HG02759 (cell line): ENCODE data around the gene UMOD.

ENCODE experiments used
- ATAC-seq: cut with Tn5 transposase; IDR thresholded peaks from one replicate; pipeline ENCODE4 v1.9.1; 2021; ENCODE audit warnings: mild to moderate bottlenecking, moderate library complexity; ENCODE audit not compliant: unreplicated experiment

The UMOD gene

GRCh38 chr16:20364051-20364450, 11.5 kb upstream of the UMOD start:
- ATAC-seq: no peak

- ATAC-seq: no peak
Observed at GRCh38 chr16:20363191-20363590, 10.7 kb upstream of the UMOD start.

GRCh38 chr16:20359997-20360396, 7.5 kb upstream of the UMOD start:
- ATAC-seq: no peak

GRCh38 chr16:20355114-20355782, 2.7 kb upstream of the UMOD start:
- ATAC-seq: no peak

GRCh38 chr16:20353379-20353778, 864 bp upstream of the UMOD start:
- no peak for ATAC-seq

- ATAC-seq: no peak
Observed at GRCh38 chr16:20349615-20350014, 2.9 kb downstream of the UMOD start.

- ATAC-seq: no peak
Observed at GRCh38 chr16:20348365-20349185, 3.9 kb downstream of the UMOD start.

- ATAC-seq: no peak
Observed at GRCh38 chr16:20347666-20348364, 4.7 kb downstream of the UMOD start.

GRCh38 chr16:20344611-20345010, 7.9 kb downstream of the UMOD start:
- no peak for ATAC-seq

GRCh38 chr16:20339744-20340143, 12.8 kb downstream of the UMOD start:
- ATAC-seq: no peak

- no peak for ATAC-seq
Observed at GRCh38 chr16:20336955-20337354, 15.6 kb downstream of the UMOD start.

- ATAC-seq: no peak
Observed at GRCh38 chr16:20334396-20334795, 18.1 kb downstream of the UMOD start.

GRCh38 chr16:20333120-20333519, 19.4 kb downstream of the UMOD start:
- ATAC-seq: no peak

GRCh38 chr16:20332411-20332810, 20.1 kb downstream of the UMOD start:
- ATAC-seq: no peak

- ATAC-seq: no peak
Observed at GRCh38 chr16:20331635-20332034, 20.9 kb downstream of the UMOD start.

- no peak for ATAC-seq
Observed at GRCh38 chr16:20329392-20330138, 22.9 kb downstream of the UMOD start.

- no peak for ATAC-seq
Observed at GRCh38 chr16:20327444-20328041, 25.0 kb downstream of the UMOD start, which contains the start of gene GP2. TSS of gene GP2 (minus strand) at chr16:20327513. CDS start at chr16:20326431, 1,082 bp downstream.

GRCh38 chr16:20326321-20326720, 26.2 kb downstream of the UMOD start:
- no peak for ATAC-seq

- ATAC-seq: no peak
Observed at GRCh38 chr16:20325005-20325404, 27.5 kb downstream of the UMOD start.

GRCh38 chr16:20323591-20324117, 28.9 kb downstream of the UMOD start:
- ATAC-seq: no peak
